Measurements from ENCODE around the gene SLC6A18. TPM values are rescaled to one million over a fixed set of nuclear protein-coding genes. Genes with fewer than 3 reads are reported as not detected.
"Not testable (repeated sequence)": the region's sequence is repeated elsewhere in the genome, so short reads cannot be mapped to it uniquely, and the experiment has no call there.

The SLC6A18 gene
- total RNA-seq, 3 donors from 2014 or later: 0.89 TPM; not detected in 2

DNA sequence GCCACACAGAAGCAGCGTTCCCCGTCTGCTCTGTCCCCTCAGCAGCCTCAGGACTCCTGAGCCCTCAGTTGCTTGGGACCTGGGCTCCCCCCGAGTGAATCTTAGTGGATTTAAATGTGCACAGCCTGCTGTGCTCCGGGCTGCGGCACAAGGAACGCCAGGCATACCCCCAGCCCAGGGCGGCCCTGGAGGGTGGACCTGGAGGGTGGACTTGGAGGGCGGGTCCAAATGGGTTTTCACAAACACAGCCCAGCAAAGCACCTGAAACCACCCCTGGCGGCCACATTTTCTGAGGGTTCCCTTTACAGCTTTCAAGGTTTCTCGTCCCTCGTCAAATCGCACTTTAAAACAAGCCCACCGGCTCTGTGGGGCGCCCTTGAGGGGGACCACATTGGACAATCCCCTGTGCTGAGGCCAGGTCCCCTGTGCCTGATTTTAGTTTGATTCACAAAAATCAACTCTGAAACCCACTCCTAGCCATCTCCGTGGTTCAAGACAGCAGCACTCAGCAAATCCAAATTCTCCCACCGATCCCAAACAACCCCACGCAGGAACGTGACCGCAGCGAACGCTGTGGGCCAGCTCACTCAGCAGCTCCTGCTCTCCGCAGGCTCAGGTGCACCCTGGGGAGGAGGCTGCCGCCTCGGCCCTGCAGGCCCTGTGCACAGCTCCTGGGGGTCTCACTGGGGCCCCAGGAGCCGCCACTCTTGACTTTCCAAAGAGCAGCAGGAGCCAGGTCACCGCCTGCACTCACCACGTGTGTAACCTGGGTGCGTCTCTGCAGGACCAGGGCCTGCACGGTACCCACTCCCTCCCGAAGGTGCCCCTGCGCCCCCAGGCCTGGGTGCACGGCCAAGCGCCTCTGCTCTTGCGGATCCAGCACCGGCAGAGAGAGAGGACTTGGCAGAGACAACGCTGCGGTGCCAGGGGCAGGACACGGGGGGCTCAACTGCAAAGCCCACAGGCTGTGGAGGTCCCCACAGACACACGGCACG lies 40.6 kb downstream of the SLC6A18 start:
- H3K9me3 ChIP-seq: peaks cover 2% of the 10 kb centered on the region

DNA sequence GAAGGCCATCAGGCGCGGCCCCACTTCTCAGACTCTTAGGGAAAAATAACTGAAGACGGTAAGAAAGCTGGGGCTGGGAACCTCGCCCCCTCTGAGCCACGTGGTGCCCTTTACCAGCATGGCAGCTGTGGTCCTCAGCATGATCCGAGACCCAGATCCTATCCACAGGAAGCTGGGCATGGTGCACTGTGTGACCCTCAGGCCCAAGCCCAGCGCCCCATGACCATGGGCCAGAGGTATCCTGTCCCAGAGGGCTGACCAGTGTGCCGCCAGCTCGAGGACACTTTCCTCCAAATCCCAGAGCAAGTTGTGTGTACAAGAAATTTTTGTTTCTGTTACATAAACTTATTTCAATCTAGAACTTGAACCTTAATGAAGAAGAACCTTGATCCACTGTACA lies 41.6 kb downstream of the SLC6A18 start:
- TF ChIP-seq, protein P1, sequence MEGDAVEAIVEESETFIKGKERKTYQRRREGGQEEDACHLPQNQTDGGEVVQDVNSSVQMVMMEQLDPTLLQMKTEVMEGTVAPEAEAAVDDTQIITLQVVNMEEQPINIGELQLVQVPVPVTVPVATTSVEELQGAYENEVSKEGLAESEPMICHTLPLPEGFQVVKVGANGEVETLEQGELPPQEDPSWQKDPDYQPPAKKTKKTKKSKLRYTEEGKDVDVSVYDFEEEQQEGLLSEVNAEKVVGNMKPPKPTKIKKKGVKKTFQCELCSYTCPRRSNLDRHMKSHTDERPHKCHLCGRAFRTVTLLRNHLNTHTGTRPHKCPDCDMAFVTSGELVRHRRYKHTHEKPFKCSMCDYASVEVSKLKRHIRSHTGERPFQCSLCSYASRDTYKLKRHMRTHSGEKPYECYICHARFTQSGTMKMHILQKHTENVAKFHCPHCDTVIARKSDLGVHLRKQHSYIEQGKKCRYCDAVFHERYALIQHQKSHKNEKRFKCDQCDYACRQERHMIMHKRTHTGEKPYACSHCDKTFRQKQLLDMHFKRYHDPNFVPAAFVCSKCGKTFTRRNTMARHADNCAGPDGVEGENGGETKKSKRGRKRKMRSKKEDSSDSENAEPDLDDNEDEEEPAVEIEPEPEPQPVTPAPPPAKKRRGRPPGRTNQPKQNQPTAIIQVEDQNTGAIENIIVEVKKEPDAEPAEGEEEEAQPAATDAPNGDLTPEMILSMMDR (IDR thresholded peaks at IDR 0.05): no peak
- H3K9me3 ChIP-seq: peaks cover 2% of the 10 kb centered on the region
- no peak for DNase-seq
- ATAC-seq: no peak
- H3K4me3 ChIP-seq: no peak overlapping the region
- H3K4me1 ChIP-seq (ENCODE audit: low read depth): no peaks in the 10 kb centered on the region
- H3K36me3 ChIP-seq (ENCODE audit: low read depth): no peaks in the 10 kb centered on the region
- intact Hi-C loops (cut with DNase I, micrococcal nuclease): no loop called here

More for the DNA sequence above, 40.6 kb downstream of the SLC6A18 start:
- no peaks in the 10 kb centered on the region for H3K4me1 ChIP-seq (ENCODE audit: low read depth)
- no peak for DNase-seq
- intact Hi-C loops (cut with DNase I, micrococcal nuclease): no loop called here
- TF ChIP-seq, protein P1 (IDR thresholded peaks at IDR 0.05): no peak
- ATAC-seq: no peak
- no peaks in the 10 kb centered on the region for H3K36me3 ChIP-seq (ENCODE audit: low read depth)
- no peak overlapping the region for H3K4me3 ChIP-seq

DNA sequence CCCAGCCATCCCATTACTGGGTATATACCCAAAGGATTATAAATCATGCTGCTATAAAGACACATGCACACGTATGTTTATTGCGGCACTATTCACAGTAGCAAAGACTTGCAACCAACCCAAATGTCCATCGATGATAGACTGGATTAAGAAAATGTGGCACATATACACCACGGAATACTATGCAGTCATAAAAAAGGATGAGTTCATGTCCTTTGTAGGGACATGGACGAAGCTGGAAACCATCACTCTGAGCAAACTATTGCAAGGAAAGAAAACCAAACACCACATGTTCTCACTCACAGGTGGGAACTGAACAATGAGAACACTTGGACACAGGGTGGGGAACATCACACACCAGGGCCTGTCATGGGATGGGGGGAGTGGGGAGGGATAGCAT lies 42.3 kb downstream of the SLC6A18 start:
- H3K9me3 ChIP-seq; H3K4me1 ChIP-seq (ENCODE audit: low read depth); ATAC-seq; H3K4me3 ChIP-seq; H3K36me3 ChIP-seq (ENCODE audit: low read depth); intact Hi-C loops (cut with DNase I, micrococcal nuclease); DNase-seq: not testable (repeated sequence)

DNA sequence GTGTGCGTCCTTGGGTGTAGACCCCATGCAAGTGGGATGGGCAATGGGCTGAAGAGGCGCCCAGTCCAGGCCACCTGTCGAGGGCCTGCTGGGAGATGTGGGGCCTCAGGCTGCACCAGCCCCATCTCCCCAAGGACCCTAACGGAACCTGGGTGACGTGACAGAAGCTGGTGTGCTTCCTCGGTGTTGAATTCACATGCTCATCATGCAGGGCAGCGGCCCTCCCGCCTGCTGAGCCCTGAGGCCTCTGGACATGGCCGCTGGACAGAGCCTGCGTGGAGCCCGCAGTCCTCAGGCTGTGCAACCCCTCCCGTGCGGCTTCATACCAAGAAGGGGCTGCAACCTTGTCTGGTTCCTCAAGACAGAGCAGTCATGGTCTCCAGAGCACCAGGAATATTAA lies 42.9 kb downstream of the SLC6A18 start:
- no peaks in the 10 kb centered on the region for H3K36me3 ChIP-seq (ENCODE audit: low read depth)
- ATAC-seq (no peak), DNase-seq (no peak)
- no peaks in the 10 kb centered on the region for H3K4me1 ChIP-seq (ENCODE audit: low read depth)
- no peaks in the 10 kb centered on the region for H3K9me3 ChIP-seq
- no peak overlapping the region for H3K4me3 ChIP-seq
- intact Hi-C loops (cut with DNase I, micrococcal nuclease): no loop called here
- TF ChIP-seq, protein P1 (IDR thresholded peaks at IDR 0.05): no peak

DNA sequence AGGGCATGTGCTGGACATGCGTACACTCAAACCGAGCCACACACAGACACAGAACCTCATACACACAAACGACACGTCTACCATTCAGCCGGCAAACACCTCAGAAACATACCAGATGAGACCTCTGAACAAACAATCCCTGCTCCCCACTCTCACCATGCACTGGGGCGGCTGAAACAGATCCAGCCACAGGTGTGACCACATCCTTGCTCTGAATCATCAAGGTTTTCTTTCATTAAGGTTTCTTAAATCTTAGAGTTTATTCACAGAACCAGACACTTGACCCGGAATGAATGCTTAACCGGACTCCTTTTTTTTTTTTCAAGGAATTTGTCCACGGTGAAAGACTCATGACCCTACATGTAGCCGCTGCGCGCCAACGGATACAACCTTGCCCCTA lies 43.5 kb downstream of the SLC6A18 start:
- Histone ChIP-seq H3K4me3 (no peak overlapping the region), H3K4me1 (ENCODE audit: low read depth) (no peaks in the 10 kb centered on the region), H3K36me3 (ENCODE audit: low read depth) (no peaks in the 10 kb centered on the region), H3K9me3 (no peaks in the 10 kb centered on the region)
- ATAC-seq (peak; percentile 20), DNase-seq (no peak)
- intact Hi-C loops (cut with DNase I, micrococcal nuclease): no loop called here
- TF ChIP-seq, protein P1 (IDR thresholded peaks at IDR 0.05): no peak

DNA sequence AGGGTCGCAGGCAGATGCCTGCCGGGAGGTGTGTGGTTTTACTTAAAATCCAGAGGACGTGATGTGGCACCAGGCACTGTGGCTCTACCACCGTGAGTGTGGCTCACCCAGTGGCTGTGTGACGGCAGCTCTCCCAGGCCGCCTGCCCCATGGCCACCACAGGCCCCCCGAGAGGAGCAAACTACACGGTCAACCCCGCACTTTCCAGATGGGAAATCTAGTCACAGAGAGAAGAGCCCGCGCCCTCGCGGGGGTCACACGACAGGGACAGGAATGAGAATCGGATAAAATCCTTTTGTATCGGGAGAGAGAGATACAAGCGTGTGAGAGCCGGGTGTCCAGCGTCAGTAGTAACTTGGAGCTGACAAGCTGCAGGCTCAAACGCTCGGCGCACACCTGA lies 45.2 kb downstream of the SLC6A18 start:
- intact Hi-C loops (cut with DNase I, micrococcal nuclease): no loop called here
- DNase-seq: no peak
- Histone ChIP-seq H3K4me1 (ENCODE audit: low read depth) (no peaks in the 10 kb centered on the region), H3K36me3 (ENCODE audit: low read depth) (no peaks in the 10 kb centered on the region), H3K4me3 (no peak overlapping the region), H3K9me3 (no peaks in the 10 kb centered on the region)
- no peak for ATAC-seq
- TF ChIP-seq, protein P1 (IDR thresholded peaks at IDR 0.05): no peak

Data from mucosa of descending colon (tissue), 3 donors.